Liver (tissue), 9 donors: Measurements from ENCODE around the gene ARPP21. TPM values are rescaled to one million over a fixed set of nuclear protein-coding genes. Genes with fewer than 3 reads are reported as not detected.

Experiments
- DNase-seq: peaks from one replicate; pipeline ENCODE4 v3.0.0-alpha.2; 2017; ENCODE audit warnings: low spot score
- H3K27ac ChIP-seq, 2 donors: one replicate each; pipeline ENCODE4 v1.7.0; 2013; ENCODE audit warnings: inconsistent platforms in 2 of 2, low read length in 2 of 2, control low read depth in 1 of 2, low read depth in 1 of 2, mild to moderate bottlenecking in 1 of 2
- H3K27me3 ChIP-seq, 4 donors: one replicate each; pipeline versions ENCODE4 v1.6.1 to v1.7.0; 2013; ENCODE audit warnings: low read length in 3 of 4, inconsistent platforms in 1 of 4, mild to moderate bottlenecking in 1 of 4, moderate library complexity in 1 of 4; ENCODE audit not compliant: control insufficient read depth in 4 of 4, insufficient read depth in 4 of 4
- H3K36me3 ChIP-seq, 4 donors: one replicate each; pipeline versions ENCODE4 v1.6.1 to v1.7.0; 2013; ENCODE audit warnings: low read length in 3 of 4, mild to moderate bottlenecking in 3 of 4, low read depth in 1 of 4, moderate library complexity in 1 of 4; ENCODE audit not compliant: control insufficient read depth in 4 of 4, insufficient read depth in 3 of 4
- H3K4me1 ChIP-seq, 4 donors: one replicate each; pipeline versions ENCODE4 v1.6.1 to v1.7.0; 2013; ENCODE audit warnings: low read length in 3 of 4, mild to moderate bottlenecking in 3 of 4, moderate library complexity in 1 of 4; ENCODE audit not compliant: control insufficient read depth in 4 of 4, insufficient read depth in 4 of 4
- H3K4me3 ChIP-seq, 3 donors: one replicate each; pipeline versions ENCODE4 v1.6.1 to v1.7.0; 2013; ENCODE audit warnings: low read length in 3 of 3, control low read depth in 1 of 3, low read depth in 1 of 3, mild to moderate bottlenecking in 1 of 3
- H3K9ac ChIP-seq, 2 donors: one replicate each; pipeline ENCODE4 v1.7.0; 2013; ENCODE audit warnings: low read length in 2 of 2, mild to moderate bottlenecking in 2 of 2, moderate library complexity in 2 of 2, control low read depth in 1 of 2, low read depth in 1 of 2
- H3K9me3 ChIP-seq, 4 donors: one replicate each; pipeline versions ENCODE4 v1.6.1 to v1.7.0; 2013; ENCODE audit warnings: low read length in 3 of 4; ENCODE audit not compliant: control insufficient read depth in 4 of 4
- FOXA2 ChIP-seq: IDR thresholded peaks from 2 replicates; pipeline ENCODE4 v1.6.1; 2016; ENCODE audit warnings: antibody characterized with exemption
- GABPA ChIP-seq, 2 donors: IDR thresholded peaks in 1 of 2; conservative IDR thresholded peaks in 1 of 2; 2 replicates each; pipeline ENCODE4 v1.6.1; 2016; ENCODE audit warnings: antibody characterized with exemption in 2 of 2, mild to moderate bottlenecking in 1 of 2, moderate library complexity in 1 of 2
- JUND ChIP-seq, 2 donors: IDR thresholded peaks; 2 replicates each; pipeline ENCODE4 v1.6.1; 2016; ENCODE audit warnings: antibody characterized with exemption in 2 of 2
- MAX ChIP-seq: IDR thresholded peaks from 2 replicates; pipeline ENCODE4 v1.6.1; 2016; ENCODE audit warnings: antibody characterized with exemption
- NR2F2 ChIP-seq: IDR thresholded peaks from 2 replicates; pipeline ENCODE4 v1.6.1; 2016; ENCODE audit warnings: antibody characterized with exemption
- RAD21 ChIP-seq, 2 donors: IDR thresholded peaks; 2 replicates each; pipeline ENCODE4 v1.6.1; 2016; ENCODE audit warnings: antibody characterized with exemption in 2 of 2, mild to moderate bottlenecking in 2 of 2
- SP1 ChIP-seq: IDR thresholded peaks from 2 replicates; pipeline ENCODE4 v1.6.1; 2018; ENCODE audit warnings: antibody characterized with exemption, mild to moderate bottlenecking
- TAF1 ChIP-seq: conservative IDR thresholded peaks from 2 replicates; pipeline ENCODE4 v1.6.1; 2016; ENCODE audit warnings: antibody characterized with exemption, mild to moderate bottlenecking
- YY1 ChIP-seq: IDR thresholded peaks from 2 replicates; pipeline ENCODE4 v1.6.1; 2016; ENCODE audit warnings: antibody characterized with exemption, mild to moderate bottlenecking
- WGBS: extraction: QIAGEN DNeasy Blood & Tissue Kit; methylation state at CpG from one replicate; pipeline ENCODE4 v1.1.7; 2013; 5-methylcytosine and 5-hydroxymethylcytosine counted together
- polyA plus RNA-seq, 2 donors: library from polyadenylated mRNA; stranded (reverse) in 1 of 2; unstranded in 1 of 2; fragments of 200-250 nt in 1 of 2; fragments of >200 nt in 1 of 2; fragmentation: Nextera tagmentation in 1 of 2; extraction: Ambion mirVana in 1 of 2; gene quantifications; one replicate each; pipeline versions ENCODE4 v1.2.1 to v1.2.3, GENCODE V29; 2013 to 2015
- total RNA-seq, 2 donors: library from RNA; depleted of rRNA; stranded (reverse); fragments of >200 nt; gene quantifications; one replicate each; pipeline ENCODE4 v1.2.3, GENCODE V29; 2014
- TF ChIP-seq, protein P1 (sequence below): IDR thresholded peaks from 2 replicates; pipeline ENCODE4 v1.6.1; 2016; ENCODE audit warnings: antibody characterized with exemption, mild to moderate bottlenecking
- donor health status: healthy.
- donor health status: healthy.
- donor health status: healthy.
- donor health status: healthy.
- donor health status: healthy.

The ARPP21 gene
- total and polyA plus RNA-seq, 4 donors, result 0.42 to 1.3 (median 0.66) TPM; not detected in 1

DNA sequence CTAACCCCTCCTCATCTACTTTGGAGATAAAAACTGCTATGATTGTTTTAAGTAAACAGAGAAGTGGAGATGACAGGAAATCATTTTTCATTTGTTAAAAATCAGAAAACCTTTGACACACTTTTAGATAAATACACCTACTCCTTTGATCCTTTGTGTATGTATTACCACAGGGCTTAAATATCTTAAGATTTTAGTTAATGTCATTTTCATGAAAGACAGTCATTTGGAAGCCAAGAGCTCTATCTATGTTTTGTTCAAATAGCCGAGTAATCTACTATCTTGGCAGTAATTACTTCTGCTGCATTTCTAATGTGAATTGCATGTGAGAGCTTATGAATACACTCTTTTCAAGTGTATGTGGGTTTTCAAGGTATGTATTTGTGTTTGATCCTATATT, 2.0 kb downstream of the ARPP21 start:
- no peak for DNase-seq
- TF ChIP-seq, protein P1, sequence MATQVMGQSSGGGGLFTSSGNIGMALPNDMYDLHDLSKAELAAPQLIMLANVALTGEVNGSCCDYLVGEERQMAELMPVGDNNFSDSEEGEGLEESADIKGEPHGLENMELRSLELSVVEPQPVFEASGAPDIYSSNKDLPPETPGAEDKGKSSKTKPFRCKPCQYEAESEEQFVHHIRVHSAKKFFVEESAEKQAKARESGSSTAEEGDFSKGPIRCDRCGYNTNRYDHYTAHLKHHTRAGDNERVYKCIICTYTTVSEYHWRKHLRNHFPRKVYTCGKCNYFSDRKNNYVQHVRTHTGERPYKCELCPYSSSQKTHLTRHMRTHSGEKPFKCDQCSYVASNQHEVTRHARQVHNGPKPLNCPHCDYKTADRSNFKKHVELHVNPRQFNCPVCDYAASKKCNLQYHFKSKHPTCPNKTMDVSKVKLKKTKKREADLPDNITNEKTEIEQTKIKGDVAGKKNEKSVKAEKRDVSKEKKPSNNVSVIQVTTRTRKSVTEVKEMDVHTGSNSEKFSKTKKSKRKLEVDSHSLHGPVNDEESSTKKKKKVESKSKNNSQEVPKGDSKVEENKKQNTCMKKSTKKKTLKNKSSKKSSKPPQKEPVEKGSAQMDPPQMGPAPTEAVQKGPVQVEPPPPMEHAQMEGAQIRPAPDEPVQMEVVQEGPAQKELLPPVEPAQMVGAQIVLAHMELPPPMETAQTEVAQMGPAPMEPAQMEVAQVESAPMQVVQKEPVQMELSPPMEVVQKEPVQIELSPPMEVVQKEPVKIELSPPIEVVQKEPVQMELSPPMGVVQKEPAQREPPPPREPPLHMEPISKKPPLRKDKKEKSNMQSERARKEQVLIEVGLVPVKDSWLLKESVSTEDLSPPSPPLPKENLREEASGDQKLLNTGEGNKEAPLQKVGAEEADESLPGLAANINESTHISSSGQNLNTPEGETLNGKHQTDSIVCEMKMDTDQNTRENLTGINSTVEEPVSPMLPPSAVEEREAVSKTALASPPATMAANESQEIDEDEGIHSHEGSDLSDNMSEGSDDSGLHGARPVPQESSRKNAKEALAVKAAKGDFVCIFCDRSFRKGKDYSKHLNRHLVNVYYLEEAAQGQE, result no peak
- TF ChIP-seq JUND (IDR thresholded peaks at IDR 0.05) (no peak), FOXA2 (no peak), YY1 (no peak), MAX (no peak)
- 44% methylated on average over 1 of the region's 1 CpG for WGBS
- Histone ChIP-seq H3K4me3 (no peak overlapping the region), H3K4me1 (peaks cover 0 to 25% (median 6%) of the 10 kb centered on the region in 4 donors), H3K9ac (no peak overlapping the region), H3K9me3 (no peaks in the 10 kb centered on the region), H3K36me3 (no peaks in the 10 kb centered on the region), H3K27me3 (peaks cover 0 to 2% (median under 1%) of the 10 kb centered on the region in 4 donors), H3K27ac (no peak overlapping the region)

GRCh38 chr3:35641920-35642527, 2.7 kb downstream of the ARPP21 start:
- Histone ChIP-seq H3K36me3 (no peaks in the 10 kb centered on the region), H3K27me3 (peaks cover 0 to 2% (median under 1%) of the 10 kb centered on the region in 4 donors), H3K9ac (no peak overlapping the region), H3K4me1 (peaks cover 0 to 25% (median 6%) of the 10 kb centered on the region in 4 donors), H3K4me3 (no peak overlapping the region), H3K9me3 (no peaks in the 10 kb centered on the region), H3K27ac (no peak overlapping the region)
- DNase-seq, result no peak
- TF ChIP-seq, protein P1, result no peak
- no peak for TF ChIP-seq TAF1
- no peak for TF ChIP-seq GABPA (IDR thresholded peaks at IDR 0.05 in 1 of 2, conservative IDR thresholded peaks at IDR 0.05 in 1 of 2)
- TF ChIP-seq JUND (IDR thresholded peaks at IDR 0.05), result no peak
- no peak for TF ChIP-seq SP1
- no peak for TF ChIP-seq NR2F2
- no peak for TF ChIP-seq RAD21 (IDR thresholded peaks at IDR 0.05)
- 94% methylated on average over 4 of the region's 4 CpGs for WGBS
